ENCODE measurements around the gene ABAT. TPM values are rescaled to one million over a fixed set of nuclear protein-coding genes. Genes with fewer than 3 reads are reported as not detected.
A peak's percentile ranks its signal among the peaks of the same experiment; 100 is the strongest.

ABAT gene
- total and polyA plus RNA-seq, 11 donors, result 3.4 to 37.0 (median 12.8) TPM

DNA sequence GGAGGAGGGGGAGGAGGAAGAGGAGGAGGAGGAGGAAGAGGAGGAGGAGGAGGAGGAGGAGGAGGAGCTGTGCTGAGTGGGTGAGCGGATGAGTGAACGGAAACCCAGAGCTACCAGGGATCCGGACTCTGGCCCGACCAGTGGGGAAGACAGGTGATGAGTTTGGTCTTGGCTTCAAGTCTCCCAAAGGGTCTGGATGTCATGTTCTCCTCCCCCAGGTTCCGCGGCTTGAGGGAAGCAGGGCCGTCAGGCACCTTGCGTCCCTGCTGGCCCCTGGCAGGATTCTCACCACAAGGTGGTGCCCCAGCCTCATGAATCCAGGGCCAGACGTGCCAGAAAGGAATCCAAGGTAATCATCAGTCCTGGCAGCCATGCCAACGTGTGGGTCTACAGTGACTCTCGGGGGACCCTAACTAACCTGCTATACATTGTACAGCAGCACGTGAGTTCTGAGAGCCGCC is 13.5 kb upstream of the ABAT start:
- H3K27me3 ChIP-seq, result no peaks in the 10 kb centered on the region
- intact Hi-C loops (cut with DNase I), result loop anchor here (1.0 to 10.0 kb wide), 9 partner anchors 131 to 354 kb away; partner anchors contain the start of genes LITAFD (in 2 of the 10), PMM2 (in 1 of the 10) and TMEM186 (in 1 of the 10)
- H3K36me3 ChIP-seq, result peaks cover 0 to 19% (median 12%) of the 10 kb centered on the region in 9 donors
- peak in 4 of 5 donors; percentile 25 to 66 (median 45) for DNase-seq
- no peak overlapping the region for H3K27ac ChIP-seq
- peak in 3 of 4 donors; percentile 85 to 89 (median 87) for ATAC-seq
- no peak overlapping the region for H3K4me3 ChIP-seq
- 12 to 27% (median 20%) methylated on average over 12 to 13 of the region's 13 CpGs for WGBS, 4 donors
- no peaks in the 10 kb centered on the region for H3K4me1 ChIP-seq
- TF ChIP-seq POLR2A (IDR thresholded peaks at IDR 0.05) (no peak), CTCF (IDR thresholded peaks at IDR 0.05) (peak; percentile 38 to 69 (median 59))
- H3K9me3 ChIP-seq, result no peaks in the 10 kb centered on the region

DNA sequence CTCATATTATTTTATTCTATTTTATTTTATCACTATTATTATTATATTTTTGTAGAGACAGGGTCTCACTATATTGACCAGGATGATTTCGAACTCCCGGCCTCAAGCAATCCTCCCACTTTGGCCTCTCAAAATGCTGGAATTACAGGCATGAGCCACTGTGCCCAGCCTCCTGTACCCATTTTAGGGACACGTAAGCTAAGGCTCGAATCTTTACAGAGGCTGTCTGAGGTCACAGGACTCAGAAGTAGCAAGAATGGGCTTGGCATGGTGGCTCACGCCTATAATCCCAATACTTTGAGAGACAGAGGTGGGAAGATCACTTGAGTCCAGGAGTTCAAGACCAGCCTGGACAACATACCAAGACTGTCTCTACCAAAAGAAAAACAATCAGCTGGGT is 12.7 kb upstream of the ABAT start:
- 73 to 89% (median 82%) methylated on average over 5 of the region's 5 CpGs for WGBS, 4 donors
- DNase-seq (no peak), ATAC-seq (no peak)
- H3K36me3 ChIP-seq, result peaks cover 0 to 23% (median 12%) of the 10 kb centered on the region in 9 donors
- no peak overlapping the region for H3K4me3 ChIP-seq
- no peaks in the 10 kb centered on the region for H3K9me3 ChIP-seq
- TF ChIP-seq CTCF (IDR thresholded peaks at IDR 0.05), result no peak
- no peak for TF ChIP-seq POLR2A (IDR thresholded peaks at IDR 0.05)
- intact Hi-C loops (cut with DNase I), result loop anchor here (1.0 to 10.0 kb wide), 9 partner anchors 131 to 353 kb away; partner anchors contain the start of genes LITAFD (in 2 of the 10), PMM2 (in 1 of the 10) and TMEM186 (in 1 of the 10)
- no peaks in the 10 kb centered on the region for H3K4me1 ChIP-seq
- H3K27me3 ChIP-seq, result no peaks in the 10 kb centered on the region
- H3K27ac ChIP-seq, result no peak overlapping the region

DNA sequence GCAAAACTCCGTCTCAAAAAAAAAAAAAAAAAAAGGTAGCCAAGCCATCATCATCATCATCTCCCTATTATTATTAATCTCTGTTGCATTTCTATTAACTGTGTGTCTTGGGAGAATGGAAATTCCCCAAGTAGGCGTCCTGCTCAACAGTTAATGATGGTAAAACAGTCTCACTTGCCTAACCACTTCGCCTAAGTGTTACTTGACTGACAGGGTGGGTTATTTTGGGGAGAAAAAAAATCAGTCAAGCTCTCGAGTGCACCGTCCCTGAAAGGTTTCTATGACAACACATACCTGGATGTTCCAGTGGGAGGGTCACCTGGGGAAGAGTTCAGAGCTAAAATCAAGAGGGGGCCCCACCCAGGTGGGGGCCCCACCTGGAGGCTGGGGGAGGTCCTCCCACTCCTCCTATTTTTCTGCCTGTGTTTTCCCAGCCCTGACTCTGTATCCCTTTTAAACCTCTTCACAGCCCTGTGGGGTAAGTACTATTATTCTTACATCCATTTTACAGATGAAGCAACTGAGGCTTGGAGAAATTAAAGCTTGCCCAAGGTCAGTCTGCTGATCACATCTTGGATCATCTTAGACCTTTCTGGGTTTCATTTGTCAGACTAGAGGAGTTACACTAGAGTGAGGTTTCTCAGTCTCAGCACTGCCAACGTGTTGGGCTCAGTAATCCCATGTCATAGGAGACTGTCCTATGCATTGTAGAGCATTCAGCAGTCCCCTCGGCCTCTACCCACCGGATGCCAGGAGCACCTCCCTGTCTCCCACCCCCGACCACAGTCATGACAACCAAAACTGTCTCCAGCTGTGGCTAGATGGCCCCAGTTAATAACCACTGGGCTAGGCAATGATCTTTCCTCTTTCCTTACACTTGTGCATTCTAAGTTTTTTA is 11.0 kb upstream of the ABAT start:
- 75 to 85% (median 81%) methylated on average over 9 of the region's 9 CpGs for WGBS, 4 donors

More for the DNA sequence above, 11.0 kb upstream of the ABAT start:
- H3K4me1 ChIP-seq, result no peaks in the 10 kb centered on the region
- H3K27ac ChIP-seq, result no peak overlapping the region
- intact Hi-C loops (cut with DNase I), result loop anchor here in 9 of 10 donors (2.0 to 10.0 kb wide), 7 partner anchors 129 to 351 kb away; partner anchors contain the start of genes LITAFD (in 2 of the 9), PMM2 (in 1 of the 9) and TMEM186 (in 1 of the 9)
- no peak overlapping the region for H3K4me3 ChIP-seq
- no peaks in the 10 kb centered on the region for H3K9me3 ChIP-seq
- no peak for DNase-seq
- no peak for TF ChIP-seq POLR2A (IDR thresholded peaks at IDR 0.05)
- no peak for TF ChIP-seq CTCF (IDR thresholded peaks at IDR 0.05)
- no peak for ATAC-seq
- H3K36me3 ChIP-seq, result peaks cover 0 to 24% (median 12%) of the 10 kb centered on the region in 9 donors
- H3K27me3 ChIP-seq, result no peaks in the 10 kb centered on the region
